ENCODE results near the gene PRMT7.
A peak's percentile ranks its signal among the peaks of the same experiment; 100 is the strongest.

Gene PRMT7

GRCh38 chr16:68365167-68365817, 54.5 kb downstream of the PRMT7 start:
- no peak for DNase-seq

DNA sequence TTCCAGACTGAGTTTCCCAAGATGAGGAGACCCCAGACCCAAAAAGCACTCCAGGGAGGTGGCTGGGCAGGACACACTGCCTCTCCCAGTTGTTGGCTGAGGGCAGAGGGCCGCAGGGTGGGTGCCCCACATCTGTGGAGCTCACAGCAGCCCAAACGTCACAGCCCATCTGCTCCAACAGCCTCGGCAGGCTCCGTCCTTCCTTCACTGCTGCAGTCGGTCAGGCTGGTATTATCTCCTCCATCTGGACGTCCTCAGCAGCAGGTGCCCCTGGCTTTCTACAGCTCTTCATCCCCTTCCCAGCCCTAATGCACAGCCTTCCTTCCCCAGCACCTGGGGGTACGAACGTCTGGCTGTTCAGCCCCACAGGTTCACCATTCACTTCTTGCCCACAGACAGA, 55.2 kb downstream of the PRMT7 start:
- DNase-seq, result no peak

GRCh38 chr16:68367030-68367429, 56.2 kb downstream of the PRMT7 start:
- DNase-seq, result peak; percentile 66

DNA sequence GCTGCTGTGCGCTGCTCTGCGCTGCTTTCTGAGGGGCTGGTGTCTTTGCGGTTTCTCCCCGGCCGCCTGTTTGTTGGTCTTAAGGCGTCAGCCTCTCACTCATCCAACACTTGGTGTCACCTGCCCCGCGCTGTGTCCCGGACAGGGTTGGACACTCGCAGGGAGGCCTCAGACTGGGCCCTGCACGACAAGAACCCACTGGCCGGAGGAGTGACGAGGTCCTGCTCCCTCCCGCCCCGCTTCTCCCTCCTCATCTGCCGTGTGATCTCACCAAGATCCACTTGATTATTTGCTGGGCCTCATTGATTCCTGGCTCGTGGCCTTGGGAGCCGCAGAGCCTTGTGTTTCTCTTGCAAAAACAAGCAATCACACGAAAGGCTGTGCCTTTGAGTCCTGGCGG, 56.6 kb downstream of the PRMT7 start:
- DNase-seq, result no peak

DNA sequence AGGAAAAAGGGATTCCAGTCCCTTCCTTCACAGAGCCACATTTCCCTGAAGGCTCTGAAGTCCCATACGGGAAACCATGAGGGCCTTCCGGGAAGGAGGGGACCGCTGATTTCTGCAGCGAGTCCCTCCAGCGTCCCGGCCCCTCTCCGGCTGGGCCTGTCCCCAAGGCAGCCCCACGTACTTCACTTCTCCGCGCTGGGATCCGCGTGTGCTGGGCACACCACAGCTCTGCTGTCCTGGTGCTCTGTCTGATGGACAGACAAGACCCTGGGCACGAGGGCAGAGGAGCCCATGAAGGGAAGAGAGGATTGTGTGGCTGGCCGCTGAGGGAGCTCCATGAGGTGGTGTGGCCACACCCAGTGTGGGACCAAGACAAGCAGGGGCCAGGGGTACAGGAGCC, 57.1 kb downstream of the PRMT7 start:
- no peak for DNase-seq

- no peak for DNase-seq
Measured at GRCh38 chr16:68368301-68368888, 57.6 kb downstream of the PRMT7 start.

GRCh38 chr16:68369168-68369567, 58.3 kb downstream of the PRMT7 start:
- no peak for DNase-seq

- no peak for DNase-seq
Measured at GRCh38 chr16:68369697-68370580, 59.1 kb downstream of the PRMT7 start.

GRCh38 chr16:68370581-68371275, 59.9 kb downstream of the PRMT7 start:
- DNase-seq, result no peak

DNA sequence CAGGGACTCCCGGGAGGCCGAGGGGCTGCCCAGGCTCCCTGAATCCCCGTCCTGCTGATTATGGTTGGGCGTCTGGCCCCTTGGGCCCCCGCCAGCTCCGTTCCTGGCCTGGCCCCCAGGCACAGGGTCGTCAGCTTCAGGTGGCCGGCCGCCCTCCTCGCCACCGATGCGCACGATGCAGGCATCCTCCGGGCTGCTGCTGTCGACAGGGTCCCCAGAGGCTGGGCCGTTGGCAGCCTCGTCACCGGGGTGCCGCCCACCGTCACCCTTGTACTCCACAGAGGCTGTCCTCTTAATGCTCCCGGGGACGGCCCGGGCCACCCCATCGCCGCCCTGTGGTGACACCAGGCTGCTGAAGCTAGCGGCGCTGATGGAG, 60.4 kb downstream of the PRMT7 start:
- no peak for DNase-seq

DNA sequence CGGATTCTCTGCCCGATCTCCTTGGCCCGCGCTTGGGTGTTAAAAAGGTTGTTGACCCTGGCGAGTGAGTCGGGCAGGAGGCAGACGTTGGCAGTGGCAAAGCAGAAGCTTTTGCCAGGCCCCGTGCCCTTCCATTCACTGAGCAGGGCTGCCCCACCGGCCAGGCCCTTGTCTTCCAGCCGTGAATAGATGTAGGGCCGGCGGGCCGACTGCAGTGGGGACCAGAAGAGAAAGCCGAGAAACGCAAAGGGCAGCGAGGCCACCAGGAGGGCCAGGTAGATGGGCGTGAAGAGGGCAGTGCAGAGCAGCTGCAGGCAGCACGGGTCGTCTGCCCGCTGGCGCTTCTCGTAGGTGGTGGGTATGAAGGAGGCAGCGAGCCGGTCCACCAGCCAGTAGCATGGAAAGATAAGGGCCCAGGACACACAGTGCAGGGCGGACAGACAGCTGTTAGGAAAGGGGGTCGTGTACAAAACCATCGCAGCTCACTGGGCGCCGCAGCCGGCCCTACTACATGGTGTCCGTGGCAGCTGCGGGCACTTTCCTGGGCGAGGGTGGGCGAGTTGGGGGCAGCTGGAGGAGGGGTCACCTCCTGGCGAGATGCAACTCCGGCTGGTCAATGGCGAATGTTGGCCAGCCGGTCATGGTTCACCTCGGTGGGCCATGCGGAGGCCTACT, 61.0 kb downstream of the PRMT7 start:
- DNase-seq, result no peak

DNA sequence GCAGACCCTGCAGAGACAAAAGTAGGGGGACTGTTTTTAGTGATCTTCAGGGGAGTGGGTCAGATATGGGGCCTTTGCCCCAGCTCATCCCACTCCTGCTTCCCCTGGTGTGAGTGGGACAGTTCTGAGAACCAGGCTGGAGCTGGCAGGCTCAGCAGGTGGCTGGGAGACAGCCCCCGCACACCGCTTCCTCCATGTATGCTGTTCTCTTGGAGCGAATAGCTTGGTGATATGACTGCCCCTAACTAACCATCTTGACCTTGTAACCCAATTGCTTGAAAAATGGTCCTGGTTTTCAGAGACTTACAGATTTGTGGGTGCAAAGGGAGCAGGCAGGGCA, 61.5 kb downstream of the PRMT7 start:
- DNase-seq, result no peak

- no peak for DNase-seq
Measured at GRCh38 chr16:68372806-68373205, 62.0 kb downstream of the PRMT7 start.

GRCh38 chr16:68373528-68374245, 62.9 kb downstream of the PRMT7 start:
- DNase-seq, result no peak

DNA sequence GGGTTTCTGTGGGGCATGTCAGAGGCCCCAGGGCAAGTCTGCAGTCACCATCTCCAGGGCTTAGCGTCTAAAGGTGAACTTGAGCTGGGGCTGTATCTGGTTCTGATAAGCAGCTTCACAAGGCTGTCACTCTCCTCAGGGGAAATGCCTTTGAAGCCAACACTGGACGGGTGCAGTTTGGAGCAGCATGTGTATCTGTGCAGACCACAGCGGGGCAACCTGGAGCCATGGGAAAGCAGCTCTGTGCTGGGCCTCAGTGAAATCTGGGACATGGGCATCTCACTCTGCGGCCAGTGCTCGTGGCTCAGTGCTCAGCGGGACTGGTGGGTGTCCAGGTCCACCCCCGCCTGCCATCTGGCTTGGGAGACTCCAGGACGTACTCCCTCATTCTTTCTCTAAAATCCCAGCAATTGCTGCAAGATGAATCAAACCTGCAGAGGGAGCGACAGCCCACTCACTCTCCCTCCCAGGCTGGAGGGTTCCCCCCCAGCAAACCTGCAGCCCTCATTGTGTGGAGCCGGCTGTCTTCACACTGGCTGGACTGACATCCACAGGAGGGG, 63.5 kb downstream of the PRMT7 start:
- no peak for DNase-seq

DNA sequence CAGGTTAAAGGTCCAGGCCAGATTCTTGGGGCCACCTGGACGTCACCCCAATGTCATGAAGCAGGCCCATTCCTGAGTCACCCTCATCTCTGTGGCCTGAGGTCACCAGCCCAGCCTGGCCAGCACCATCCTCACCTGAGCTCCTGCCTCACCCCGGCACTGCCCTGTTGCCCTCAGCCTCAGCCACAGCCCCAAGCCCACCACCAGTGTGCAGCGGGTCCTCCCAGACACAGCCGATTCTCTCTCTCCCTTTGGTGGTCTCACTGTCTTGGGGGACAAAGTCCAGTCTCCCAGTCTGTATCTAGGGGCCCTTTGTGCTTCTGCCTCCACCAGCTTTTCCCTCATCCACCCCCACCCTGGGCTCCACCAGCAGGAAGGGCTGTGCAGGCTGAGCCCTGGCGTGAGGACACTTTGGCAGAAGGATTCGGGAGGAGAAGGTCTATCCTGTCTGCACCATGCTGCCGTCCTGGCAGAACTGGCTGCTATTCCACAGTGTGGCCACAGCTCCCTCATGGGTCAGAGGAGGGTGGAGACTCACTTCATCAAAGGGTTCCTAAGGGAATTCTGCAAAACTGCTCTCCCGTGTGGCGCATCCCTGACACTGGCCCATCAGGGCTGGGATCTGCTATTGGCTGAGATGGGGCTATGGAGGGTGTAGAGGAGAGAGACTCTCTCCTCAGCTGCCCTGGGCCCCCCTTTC, 64.3 kb downstream of the PRMT7 start:
- DNase-seq, result no peak

GRCh38 chr16:68375801-68376536, 65.2 kb downstream of the PRMT7 start:
- no peak for DNase-seq

- DNase-seq, result no peak
Measured at GRCh38 chr16:68376590-68376989, 65.8 kb downstream of the PRMT7 start.

- DNase-seq, result no peak
Measured at GRCh38 chr16:68377221-68377620, 66.4 kb downstream of the PRMT7 start.

- no peak for DNase-seq
Measured at GRCh38 chr16:68377667-68378393, 67.0 kb downstream of the PRMT7 start.
